HepG2 (cell line): ENCODE results near the gene PSAP. TPM values are rescaled to one million over a fixed set of nuclear protein-coding genes. Genes with fewer than 3 reads are reported as not detected.

Source experiments
- ATAC-seq: fragments of 200-7000 bp; cut with Tn5 transposase; 3 replicates; pipeline ENCODE4 v1.9.1; 2020; ENCODE audit warnings: mild to moderate bottlenecking, moderate library complexity
- BruUV-seq: library from RNA; stranded (reverse); fragments of 400-500 nt; replicated peaks from 2 replicates; lab custom pipeline; 2021; lab: Mats Ljungman, UMichigan
- CTCF ChIA-PET: fragments of 300-600 bp; formaldehyde crosslinking; extraction: SDS; loops from one replicate; lab custom pipeline; 2021; ENCODE audit warnings: low total read pairs, inconsistent platforms, low intra/inter-chr PET ratio; lab: Yijun Ruan, JAX
- POLR2A ChIA-PET: fragments of 350-600 bp; sonication (Branson Sonifier 250); formaldehyde crosslinking; loops from one replicate; lab custom pipeline; 2020; ENCODE audit warnings: antibody characterized with exemption, inconsistent platforms; lab: Yijun Ruan, JAX
- DNase-seq: peaks from one replicate; pipeline ENCODE4 v3.0.0-alpha.2; 2015; ENCODE audit warnings: low spot score
- FAIRE-seq: peaks from 3 replicates; lab custom pipeline; 2011; peaks lifted over from hg19 to GRCh38; lab: Jason Lieb, UNC
- H2AFZ ChIP-seq: one replicate; pipeline ENCODE4 v1.6.1; 2011; ENCODE audit warnings: low read length, inconsistent platforms
- H3K27ac ChIP-seq: fragments of 300-600 bp; 3 replicates; pipeline ENCODE4 v1.8.0; 2011; ENCODE audit warnings: mixed run types, mild to moderate bottlenecking, mixed read lengths, low read length, inconsistent platforms; ENCODE audit not compliant: insufficient read depth; ENCODE audit errors: extremely low read length
- H3K27me3 ChIP-seq, 2 experiments: fragments of 200-600 bp in 1 of 2; 2 replicates in 1 of 2; 3 replicates in 1 of 2; pipeline versions ENCODE4 v1.6.0 to v1.8.0; 2011; ENCODE audit warnings: low read length in 2 of 2, mild to moderate bottlenecking in 2 of 2, moderate library complexity in 2 of 2, inconsistent platforms in 1 of 2; ENCODE audit not compliant: insufficient read depth in 2 of 2, control insufficient read depth in 1 of 2
- H3K36me3 ChIP-seq, 2 experiments: fragments of 200-600 bp in 1 of 2; replicated peaks in 1 of 2; 2 replicates in 1 of 2; 3 replicates in 1 of 2; pipeline versions ENCODE4 v1.5.1 to v1.8.0; 2011; ENCODE audit warnings: low read length in 2 of 2, inconsistent platforms in 1 of 2; ENCODE audit not compliant: insufficient read depth in 2 of 2, control insufficient read depth in 1 of 2
- H3K4me1 ChIP-seq: 2 replicates; pipeline ENCODE4 v1.5.1; 2012; ENCODE audit warnings: low read length, inconsistent platforms; ENCODE audit not compliant: insufficient read depth
- H3K4me2 ChIP-seq: 2 replicates; pipeline ENCODE4 v1.6.0; 2011; ENCODE audit warnings: low read depth, low read length, inconsistent platforms
- H3K4me3 ChIP-seq, 3 experiments: fragments of 200-600 bp in 1 of 3; sonication (generic), shearing (Covaris generic) in 1 of 3; replicated peaks in 1 of 3; 2 replicates each; pipeline ENCODE4 v1.5.1; 2011 to 2016; ENCODE audit warnings: low read length in 3 of 3, inconsistent platforms in 2 of 3, low read depth in 2 of 3, mild to moderate bottlenecking in 2 of 3, control low read depth in 1 of 3, mixed read lengths in 1 of 3; ENCODE audit not compliant: insufficient read depth in 1 of 3
- H3K79me2 ChIP-seq: one replicate; pipeline ENCODE4 v1.6.1; 2011; ENCODE audit warnings: low read length, inconsistent platforms; ENCODE audit not compliant: insufficient read depth
- H3K9ac ChIP-seq: 2 replicates; pipeline ENCODE4 v1.6.0; 2011; ENCODE audit warnings: mild to moderate bottlenecking, low read depth, low read length, inconsistent platforms; ENCODE audit not compliant: insufficient read depth
- H3K9me3 ChIP-seq: 2 replicates; pipeline ENCODE4 v1.5.1; 2012; ENCODE audit warnings: mild to moderate bottlenecking, low read length
- H4K20me1 ChIP-seq: 2 replicates; pipeline ENCODE4 v1.6.0; 2011; ENCODE audit warnings: inconsistent platforms, mild to moderate bottlenecking, low read length, moderate library complexity; ENCODE audit not compliant: insufficient read depth
- DBP ChIP-seq: sonication (generic); formaldehyde crosslinking; IDR thresholded peaks from 2 replicates; pipeline ENCODE4 v1.4.0; 2020; ENCODE audit warnings: missing genetic modification reagents; ENCODE audit errors: not compliant biosample characterization
- EP300 ChIP-seq, 3 experiments: sonication (generic) in 1 of 3; formaldehyde crosslinking in 1 of 3; IDR thresholded peaks; 2 replicates each; pipeline versions ENCODE4 v1.5.1 to v1.6.1; 2011 to 2020; ENCODE audit warnings: low read depth in 2 of 3, low read length in 2 of 3, borderline replicate concordance in 1 of 3, improper control_type of control experiment in 1 of 3, mild to moderate bottlenecking in 1 of 3, missing genetic modification reagents in 1 of 3, moderate library complexity in 1 of 3
- U2AF2 ChIP-seq: fragments of 200-400 bp; formaldehyde crosslinking; IDR thresholded peaks from 2 replicates; pipeline ENCODE4 v1.6.1; 2017; ENCODE audit warnings: low read depth, mild to moderate bottlenecking, low read length
- WGBS: methylation state at CpG from one replicate; pipeline ENCODE4 v1.1.6; 2017; ENCODE audit warnings: low lambda C conversion rate; 5-methylcytosine and 5-hydroxymethylcytosine counted together
- in situ Hi-C: cut with HindIII; loops from 2 replicates; pipeline ENCODE4 v1.10.0; 2017; ENCODE audit warnings: low pct_unique_long_range_greater_than_20kb; ENCODE audit not compliant: extremely low pct_ligation_motif_present
- intact Hi-C: fragments of 100-400 bp; cut with micrococcal nuclease; formaldehyde crosslinking; loops from one replicate; pipeline ENCODE4 v1.10.0; 2022; ENCODE audit not compliant: unreplicated experiment
- polyA plus RNA-seq, 8 experiments: library from polyadenylated mRNA; depleted of rRNA in 3 of 8; stranded (reverse) in 7 of 8; unstranded in 1 of 8; fragments of >200 nt; fragmentation: Illumina TruSeq in 4 of 8; extraction: Trizol in 4 of 8; gene quantifications; 2 replicates each; pipeline versions ENCODE4 v1.2.1 to v1.2.3, GENCODE V29; 2011 to 2016; ENCODE audit warnings: low read depth in 4 of 8, missing spikeins in 1 of 8, mixed read lengths in 1 of 8; ENCODE audit not compliant: insufficient read depth in 1 of 8
- total RNA-seq, 5 experiments: library from RNA; depleted of rRNA; stranded (reverse); fragments of >200 nt; fragmentation: Illumina TruSeq; extraction: Trizol; gene quantifications; 2 replicates each; pipeline ENCODE4 v1.2.3, GENCODE V29; 2016; ENCODE audit warnings: low read depth in 1 of 5
- TF ChIP-seq, protein P1 (sequence below): sonication (generic); formaldehyde crosslinking; IDR thresholded peaks from 2 replicates; pipeline ENCODE4 v1.8.0; 2023; ENCODE audit warnings: mild to moderate bottlenecking, missing genetic modification reagents

The PSAP gene
- total and polyA plus RNA-seq, 2 of the 13 experiments (the other 11 are each of a cell fraction or from before 2014, with no cell fraction given) = 323 to 643 TPM

DNA sequence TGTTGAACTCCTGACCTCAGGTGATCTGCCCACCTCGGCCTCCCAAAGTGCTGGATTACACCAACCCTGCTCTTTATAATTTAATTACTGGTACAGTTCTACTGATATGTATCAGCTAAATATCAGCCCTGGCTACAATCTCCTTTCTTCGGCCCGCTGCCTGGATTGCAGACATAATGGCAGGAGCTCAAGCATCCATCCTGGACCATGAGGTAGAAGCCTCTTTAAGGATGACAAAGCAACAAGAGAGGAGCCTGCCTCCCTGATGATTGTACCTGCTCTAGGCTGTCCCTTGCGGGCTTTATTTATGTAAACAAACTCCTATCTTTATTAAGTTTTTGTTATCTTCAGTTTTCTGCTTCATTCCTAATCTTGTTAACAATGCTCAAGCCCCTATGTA is 5.6 kb upstream of the PSAP start (continued):
- no peak for TF ChIP-seq DBP

- Histone ChIP-seq H3K36me3 (no peaks in the 10 kb centered on the region), H3K4me3 (no peak overlapping the region), H3K9ac (no peak overlapping the region), H3K9me3 (no peaks in the 10 kb centered on the region), H4K20me1 (peaks cover 7% of the 10 kb centered on the region; the same call in 1 of the 2 replicates), H3K79me2 (peaks cover 17% of the 10 kb centered on the region), H3K27me3 (peaks cover 3% of the 10 kb centered on the region in 2 experiments; a peak in 2 of 5 replicates), H3K27ac (no peak overlapping the region), H3K4me1 (peaks cover 21% of the 10 kb centered on the region), H3K4me2 (no peak overlapping the region), H2AFZ (peak overlapping the region; percentile 5)
- ATAC-seq (no peak), FAIRE-seq (no peak), DNase-seq (no peak)
- TF ChIP-seq EP300 (IDR thresholded peaks at IDR 0.05; ENCODE audit: low read depth in 2 of 2, low read length in 2 of 2) (no peak), EP300 (CRISPR knock-in tag; IDR thresholded peaks at IDR 0.05; ENCODE audit: borderline replicate concordance) (no peak), U2AF2 (no peak)
- TF ChIP-seq, protein P1, sequence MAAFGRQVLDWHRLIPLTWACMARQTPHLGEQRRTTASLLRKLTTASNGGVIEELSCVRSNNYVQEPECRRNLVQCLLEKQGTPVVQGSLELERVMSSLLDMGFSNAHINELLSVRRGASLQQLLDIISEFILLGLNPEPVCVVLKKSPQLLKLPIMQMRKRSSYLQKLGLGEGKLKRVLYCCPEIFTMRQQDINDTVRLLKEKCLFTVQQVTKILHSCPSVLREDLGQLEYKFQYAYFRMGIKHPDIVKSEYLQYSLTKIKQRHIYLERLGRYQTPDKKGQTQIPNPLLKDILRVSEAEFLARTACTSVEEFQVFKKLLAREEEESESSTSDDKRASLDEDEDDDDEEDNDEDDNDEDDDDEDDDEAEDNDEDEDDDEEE (CRISPR knock-in tag) = no peak
- no TSS peak for BruUV-seq
- intact Hi-C loops (no loop called here), in situ Hi-C loops (no loop called here)
- ChIA-PET POLR2A (no interaction called here), CTCF (no interaction called here)
- WGBS = 38% methylated on average over 4 of the region's 5 CpGs
Measured at GRCh38 chr10:71854031-71854430, 3.0 kb upstream of the PSAP start.
